HG02943 (cell line): ENCODE measurements around the gene RPS6KA4.
"Not testable (repeated sequence)": the region's sequence is repeated elsewhere in the genome, so short reads cannot be mapped to it uniquely, and the experiment has no call there.

Experiments
- ATAC-seq: cut with Tn5 transposase; IDR thresholded peaks from one replicate; pipeline ENCODE4 v1.9.1; 2021; ENCODE audit warnings: mild to moderate bottlenecking, low read depth, moderate library complexity; ENCODE audit not compliant: unreplicated experiment

The RPS6KA4 gene

DNA sequence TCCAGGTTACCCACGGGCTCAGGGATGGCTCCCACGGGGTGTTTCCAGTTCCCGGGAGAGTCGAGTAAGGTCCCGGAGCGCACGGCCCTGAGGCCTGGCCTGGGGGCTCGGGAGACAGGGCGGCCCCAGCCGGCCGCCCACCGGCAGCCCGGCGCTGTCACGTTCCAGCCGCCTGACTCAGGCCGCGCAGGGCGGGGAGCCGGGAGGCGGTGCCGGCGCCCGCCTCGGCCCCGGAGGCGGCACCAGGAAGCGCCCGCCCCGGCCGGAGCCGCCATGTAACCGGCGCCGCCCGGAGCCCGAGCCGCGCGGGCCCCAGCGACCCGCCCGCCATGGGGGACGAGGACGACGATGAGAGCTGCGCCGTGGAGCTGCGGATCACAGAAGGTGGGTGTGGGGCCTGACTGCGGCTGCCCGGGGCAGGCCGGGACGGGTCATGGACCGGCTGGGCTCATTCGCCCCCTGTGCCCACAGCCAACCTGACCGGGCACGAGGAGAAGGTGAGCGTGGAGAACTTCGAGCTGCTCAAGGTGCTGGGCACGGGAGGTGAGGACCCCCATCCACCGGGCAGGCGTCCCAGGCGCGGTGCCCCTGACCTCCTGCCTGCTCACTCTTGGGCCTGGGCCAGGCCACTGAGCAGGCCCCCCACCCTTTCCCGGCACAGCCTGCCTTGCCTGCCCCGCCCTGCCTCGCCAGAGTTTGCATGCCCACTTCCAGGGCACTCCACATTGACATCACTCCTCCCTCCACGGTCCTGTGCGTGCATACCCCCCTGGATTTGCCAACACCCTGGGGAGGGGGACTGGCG is at the start of gene RPS6KA4:
Gene RPS6KA4, plus strand, starts transcription at position 256 of the 805 bp plus-strand sequence. Its CDS starts 74 bp downstream, at position 330.
- no peak for ATAC-seq

GRCh38 chr11:64312947-64313346 is 46.0 kb upstream of the RPS6KA4 start:
- ATAC-seq, result no peak

DNA sequence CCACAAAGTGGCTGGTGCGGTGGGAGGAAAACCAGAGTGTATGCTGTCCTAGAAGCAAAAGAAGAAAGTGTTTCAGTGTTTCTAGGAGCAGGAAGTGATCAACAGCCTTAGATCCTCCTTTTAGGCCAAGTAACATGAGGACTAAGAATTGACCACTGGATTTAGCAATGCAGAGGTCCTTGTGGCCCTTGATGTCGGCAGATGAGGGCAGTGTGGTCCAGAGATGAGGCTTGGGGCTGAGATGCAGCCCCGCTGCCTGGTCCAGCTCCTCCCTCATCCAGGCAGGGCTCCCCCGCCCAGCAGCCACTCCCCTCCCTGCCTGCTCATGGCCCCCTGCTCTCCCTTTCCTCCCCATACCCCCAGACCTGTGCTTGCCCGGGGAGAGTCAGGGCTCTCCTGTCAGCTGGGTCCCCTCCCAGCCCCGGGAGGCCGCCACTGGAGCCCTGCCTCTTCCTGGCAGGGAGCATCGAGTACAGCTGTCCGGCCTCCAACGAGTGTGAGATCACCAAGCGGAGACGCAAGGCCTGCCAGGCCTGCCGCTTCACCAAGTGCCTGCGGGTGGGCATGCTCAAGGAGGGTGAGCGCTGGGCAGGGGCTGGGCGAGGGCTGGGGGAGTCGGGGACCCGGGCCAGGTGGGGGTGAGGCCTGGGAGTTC is 45.3 kb upstream of the RPS6KA4 start:
- ATAC-seq, result no peak

DNA sequence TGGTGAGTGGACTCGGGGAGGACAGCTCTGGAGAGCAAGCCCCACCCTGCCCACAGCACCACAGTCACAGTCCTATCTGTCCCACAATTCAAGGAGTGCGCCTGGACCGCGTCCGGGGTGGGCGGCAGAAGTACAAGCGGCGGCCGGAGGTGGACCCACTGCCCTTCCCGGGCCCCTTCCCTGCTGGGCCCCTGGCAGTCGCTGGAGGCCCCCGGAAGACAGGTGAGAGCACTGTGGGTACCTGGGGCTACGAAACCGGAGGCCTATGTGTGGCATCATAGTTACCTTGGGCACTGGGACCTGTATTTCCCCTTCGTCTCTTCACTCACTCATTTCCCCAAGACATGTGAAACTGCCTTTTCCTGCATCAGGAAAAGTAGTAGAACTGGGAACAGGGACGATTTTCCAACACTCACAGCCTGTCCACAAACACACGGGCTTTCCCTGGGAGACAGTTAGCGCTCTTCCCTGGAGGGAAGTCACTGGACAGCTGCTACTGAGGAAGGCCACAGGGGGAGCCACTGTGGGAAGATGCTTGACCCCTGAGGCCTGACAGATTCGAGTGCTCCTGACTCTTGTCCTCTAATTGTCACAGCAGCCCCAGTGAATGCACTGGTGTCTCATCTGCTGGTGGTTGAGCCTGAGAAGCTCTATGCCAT is 44.7 kb upstream of the RPS6KA4 start:
- no peak for ATAC-seq

DNA sequence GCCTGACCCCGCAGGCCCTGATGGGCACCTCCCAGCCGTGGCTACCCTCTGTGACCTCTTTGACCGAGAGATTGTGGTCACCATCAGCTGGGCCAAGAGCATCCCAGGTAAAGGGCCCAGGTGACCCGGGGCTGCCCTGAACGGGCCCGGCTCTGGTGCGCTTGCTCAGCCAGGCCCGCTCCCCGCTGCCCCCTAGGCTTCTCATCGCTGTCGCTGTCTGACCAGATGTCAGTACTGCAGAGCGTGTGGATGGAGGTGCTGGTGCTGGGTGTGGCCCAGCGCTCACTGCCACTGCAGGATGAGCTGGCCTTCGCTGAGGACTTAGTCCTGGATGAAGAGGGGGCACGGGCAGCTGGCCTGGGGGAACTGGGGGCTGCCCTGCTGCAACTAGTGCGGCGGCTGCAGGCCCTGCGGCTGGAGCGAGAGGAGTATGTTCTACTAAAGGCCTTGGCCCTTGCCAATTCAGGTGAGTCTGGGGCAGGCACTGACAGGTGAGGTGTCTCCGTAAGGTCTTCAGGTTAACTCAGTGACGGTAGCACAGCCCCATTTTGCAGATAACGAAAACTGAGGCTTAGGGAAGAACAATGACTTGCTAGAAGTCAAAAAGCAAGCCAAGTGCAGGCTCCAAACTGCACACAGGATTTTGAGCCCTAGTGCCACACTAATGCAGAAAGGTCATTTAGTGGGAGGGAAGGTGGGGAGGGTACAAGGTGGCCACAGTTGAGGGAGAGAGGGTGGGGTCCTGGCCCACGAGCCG is 44.0 kb upstream of the RPS6KA4 start:
- no peak for ATAC-seq

DNA sequence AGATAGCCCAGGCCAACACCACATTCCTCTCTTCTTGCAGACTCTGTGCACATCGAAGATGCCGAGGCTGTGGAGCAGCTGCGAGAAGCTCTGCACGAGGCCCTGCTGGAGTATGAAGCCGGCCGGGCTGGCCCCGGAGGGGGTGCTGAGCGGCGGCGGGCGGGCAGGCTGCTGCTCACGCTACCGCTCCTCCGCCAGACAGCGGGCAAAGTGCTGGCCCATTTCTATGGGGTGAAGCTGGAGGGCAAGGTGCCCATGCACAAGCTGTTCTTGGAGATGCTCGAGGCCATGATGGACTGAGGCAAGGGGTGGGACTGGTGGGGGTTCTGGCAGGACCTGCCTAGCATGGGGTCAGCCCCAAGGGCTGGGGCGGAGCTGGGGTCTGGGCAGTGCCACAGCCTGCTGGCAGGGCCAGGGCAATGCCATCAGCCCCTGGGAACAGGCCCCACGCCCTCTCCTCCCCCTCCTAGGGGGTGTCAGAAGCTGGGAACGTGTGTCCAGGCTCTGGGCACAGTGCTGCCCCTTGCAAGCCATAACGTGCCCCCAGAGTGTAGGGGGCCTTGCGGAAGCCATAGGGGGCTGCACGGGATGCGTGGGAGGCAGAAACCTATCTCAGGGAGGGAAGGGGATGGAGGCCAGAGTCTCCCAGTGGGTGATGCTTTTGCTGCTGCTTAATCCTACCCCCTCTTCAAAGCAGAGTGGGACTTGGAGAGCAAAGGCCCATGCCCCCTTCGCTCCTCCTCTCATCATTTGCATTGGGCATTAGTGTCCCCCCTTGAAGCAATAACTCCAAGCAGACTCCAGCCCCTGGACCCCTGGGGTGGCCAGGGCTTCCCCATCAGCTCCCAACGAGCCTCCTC is 43.1 kb upstream of the RPS6KA4 start:
- ATAC-seq, result not testable (repeated sequence)

DNA sequence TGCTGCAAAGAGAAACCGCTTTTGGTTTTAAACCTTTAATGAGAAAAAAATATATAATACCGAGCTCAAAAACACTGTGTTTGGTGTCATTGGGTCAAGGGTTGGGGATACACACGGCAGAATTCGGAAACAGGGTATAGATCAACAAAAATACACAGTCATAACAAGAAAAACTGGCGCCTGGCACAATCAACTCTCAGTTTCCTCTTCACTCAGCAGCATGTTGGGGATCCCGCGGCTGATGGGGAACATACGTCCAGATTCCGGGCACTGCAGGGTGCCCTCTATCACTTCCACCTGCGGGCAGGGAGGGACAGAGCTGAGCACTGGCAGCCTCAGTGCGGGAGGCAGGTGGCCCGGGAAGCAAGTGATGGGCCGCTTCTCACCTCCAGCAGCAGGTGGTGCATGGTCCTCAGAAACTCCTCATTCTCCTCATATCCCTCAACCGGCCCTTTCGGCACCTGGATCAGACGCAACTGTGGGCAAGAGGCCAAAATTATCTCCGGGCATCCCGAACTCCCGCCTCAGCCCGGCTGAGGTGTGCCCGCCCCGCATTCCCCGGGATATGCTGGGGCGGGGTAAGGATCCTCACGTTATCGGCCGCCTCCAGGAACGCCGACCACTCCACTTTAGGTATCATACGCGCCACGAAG is 42.2 kb upstream of the RPS6KA4 start:
- ATAC-seq, result no peak

DNA sequence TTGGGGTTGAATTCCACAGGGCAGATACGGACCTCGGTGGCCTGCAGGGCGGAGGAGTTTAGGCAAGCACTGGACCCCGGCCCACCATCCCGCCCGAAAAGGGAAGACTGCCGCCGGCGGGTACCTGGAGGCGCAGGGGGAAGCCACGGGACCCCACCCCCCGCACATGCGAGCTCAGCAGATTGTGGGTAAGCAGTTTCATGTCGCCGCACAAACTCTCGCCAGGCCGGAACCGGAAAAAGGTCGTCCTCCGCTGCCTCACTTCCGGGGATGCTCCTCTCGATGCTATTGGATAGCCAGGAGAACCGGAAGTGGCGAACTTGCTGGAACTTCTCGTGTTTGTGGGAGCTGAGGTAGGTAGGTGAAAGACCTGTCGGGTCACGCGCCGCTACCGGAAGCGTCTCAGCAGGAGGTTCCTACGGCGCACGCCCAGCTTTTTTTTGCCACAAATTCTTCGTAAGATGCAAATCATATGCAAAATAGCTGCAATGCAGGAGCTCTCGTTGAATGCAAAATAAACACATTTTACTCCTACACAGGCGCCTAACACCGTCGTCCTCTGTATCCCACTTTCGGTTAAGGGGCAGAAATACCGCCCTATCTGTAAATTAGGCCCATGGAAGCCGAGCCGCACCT is 41.5 kb upstream of the RPS6KA4 start, which contains the start of gene TRMT112:
Gene TRMT112, minus strand, starts transcription at position 235 of the 636 bp plus-strand sequence. Its CDS starts 33 bp downstream, at position 202.
- ATAC-seq, result peak; percentile 56

DNA sequence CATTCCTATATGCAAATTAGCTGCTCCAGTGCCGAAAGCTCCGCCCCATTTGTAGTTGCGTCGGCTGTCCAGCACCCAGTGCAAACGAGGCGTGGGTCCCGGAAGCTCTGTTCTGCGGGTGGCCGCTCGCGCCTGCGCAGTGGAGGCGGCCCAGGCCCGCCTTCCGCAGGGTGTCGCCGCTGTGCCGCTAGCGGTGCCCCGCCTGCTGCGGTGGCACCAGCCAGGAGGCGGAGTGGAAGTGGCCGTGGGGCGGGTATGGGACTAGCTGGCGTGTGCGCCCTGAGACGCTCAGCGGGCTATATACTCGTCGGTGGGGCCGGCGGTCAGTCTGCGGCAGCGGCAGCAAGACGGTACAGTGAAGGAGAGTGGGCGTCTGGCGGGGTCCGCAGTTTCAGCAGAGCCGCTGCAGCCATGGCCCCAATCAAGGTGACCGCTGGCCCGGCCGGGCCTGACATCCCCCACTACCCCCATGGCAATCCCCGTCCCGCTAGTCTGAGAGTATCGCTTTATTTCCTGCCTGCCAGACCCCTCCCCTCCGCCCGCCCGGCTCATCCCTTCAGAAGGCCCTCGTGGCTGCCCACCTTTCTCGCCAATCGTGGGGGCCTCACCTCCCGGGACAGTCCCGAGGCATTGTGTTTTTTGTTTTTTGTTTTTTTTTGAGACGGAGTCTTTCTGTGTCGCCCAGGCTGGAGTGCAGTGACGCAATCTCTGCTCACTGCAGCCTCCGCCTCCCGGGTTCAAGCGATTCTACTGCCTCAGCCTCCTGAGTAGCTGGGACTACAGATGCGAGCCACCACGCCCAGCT is 40.8 kb upstream of the RPS6KA4 start, which contains the start of gene PRDX5:
Gene PRDX5, plus strand, starts transcription at position 161 of the 805 bp plus-strand sequence. Its CDS starts 95 bp downstream, at position 256.
- peak; percentile 60 for ATAC-seq

- ATAC-seq, result no peak
Observed at GRCh38 chr11:64318766-64319761, 39.9 kb upstream of the RPS6KA4 start.

DNA sequence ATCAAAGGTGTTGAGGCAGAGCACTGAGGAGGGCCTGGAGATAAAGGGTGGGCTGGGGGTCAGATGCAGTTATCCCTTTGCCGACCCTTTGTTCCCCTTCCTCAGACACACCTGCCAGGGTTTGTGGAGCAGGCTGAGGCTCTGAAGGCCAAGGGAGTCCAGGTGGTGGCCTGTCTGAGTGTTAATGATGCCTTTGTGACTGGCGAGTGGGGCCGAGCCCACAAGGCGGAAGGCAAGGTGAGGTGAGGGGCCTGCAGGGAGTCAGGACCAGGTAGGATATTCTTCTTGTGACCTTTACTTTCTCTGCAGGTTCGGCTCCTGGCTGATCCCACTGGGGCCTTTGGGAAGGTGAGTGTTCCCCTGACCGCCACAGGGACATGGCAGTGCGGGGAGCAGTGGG is 38.4 kb upstream of the RPS6KA4 start:
- no peak for ATAC-seq

- no peak for ATAC-seq
Observed at GRCh38 chr11:64321026-64321425, 37.9 kb upstream of the RPS6KA4 start.

- ATAC-seq, result no peak
Observed at GRCh38 chr11:64321533-64321932, 37.4 kb upstream of the RPS6KA4 start.

GRCh38 chr11:64322925-64323260 is 36.1 kb upstream of the RPS6KA4 start:
- ATAC-seq, result no peak

DNA sequence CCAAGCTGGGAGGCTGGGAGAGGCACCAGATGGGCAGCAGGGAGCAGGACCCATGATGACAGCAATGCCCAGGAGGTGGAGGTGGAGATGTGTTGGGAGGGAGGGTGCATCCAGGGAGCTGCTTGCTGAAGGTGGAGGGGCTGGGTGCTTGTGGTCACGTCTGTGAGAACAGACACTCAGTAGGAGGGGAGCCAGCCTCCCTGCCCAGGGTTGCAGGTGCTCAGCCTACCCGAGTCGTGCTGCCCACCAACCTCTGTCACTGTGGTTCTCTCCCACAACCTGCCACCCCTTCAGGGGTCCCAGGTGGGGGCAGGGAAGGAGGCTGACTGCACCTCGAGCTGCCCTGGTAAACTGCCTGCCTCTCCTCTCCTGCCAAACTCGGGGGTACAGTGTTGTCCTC is 35.6 kb upstream of the RPS6KA4 start:
- no peak for ATAC-seq

GRCh38 chr11:64323984-64324383 is 35.0 kb upstream of the RPS6KA4 start:
- ATAC-seq, result not testable (repeated sequence)
